SK-N-SH (cell line): Measurements from ENCODE around the gene F2RL1. TPM values are rescaled to one million over a fixed set of nuclear protein-coding genes. Genes with fewer than 3 reads are reported as not detected.
A peak's percentile ranks its signal among the peaks of the same experiment; 100 is the strongest.
"Not testable (repeated sequence)": the region's sequence is repeated elsewhere in the genome, so short reads cannot be mapped to it uniquely, and the experiment has no call there.

ENCODE experiments used
- CTCF ChIA-PET: fragments of 300-600, 350-600 bp; formaldehyde crosslinking; extraction: SDS; loops from one replicate; lab custom pipeline; 2021; lab: Yijun Ruan, JAX
- POLR2A ChIA-PET: fragments of 350-600 bp; sonication (Branson Sonifier 250); formaldehyde crosslinking; extraction: SDS; loops from one replicate; lab custom pipeline; 2020; ENCODE audit warnings: antibody characterized with exemption, inconsistent platforms; lab: Yijun Ruan, JAX
- DNase-seq: peaks from one replicate; pipeline ENCODE4 v3.0.0; 2012
- H2AFZ ChIP-seq: fragments of 200-600 bp; sonication (generic); 2 replicates; pipeline ENCODE4 v1.8.1; 2016; ENCODE audit warnings: antibody characterized with exemption, mild to moderate bottlenecking, low read depth
- H3F3A ChIP-seq: fragments of 200-600 bp; sonication (generic); replicated peaks from 2 replicates; pipeline ENCODE3; 2016; ENCODE audit warnings: antibody characterized with exemption, mild to moderate bottlenecking; ENCODE audit not compliant: insufficient read depth
- H3K27ac ChIP-seq, 2 experiments: fragments of 200-500 bp in 1 of 2; fragments of 200-600 bp in 1 of 2; sonication (Bioruptor generic) in 1 of 2; sonication (generic), shearing (Covaris generic) in 1 of 2; 2 replicates each; pipeline versions ENCODE4 v1.5.1 to v1.6.1; 2014 to 2016; ENCODE audit warnings: low read depth in 2 of 2, inconsistent platforms in 1 of 2, low read length in 1 of 2, mild to moderate bottlenecking in 1 of 2, mixed read lengths in 1 of 2
- H3K27me3 ChIP-seq: fragments of 200-600 bp; sonication (generic), shearing (Covaris generic); 2 replicates; pipeline ENCODE4 v1.6.1; 2016; ENCODE audit warnings: mixed run types; ENCODE audit not compliant: insufficient read depth
- H3K36me3 ChIP-seq, 2 experiments: fragments of 200-500 bp in 1 of 2; fragments of 200-600 bp in 1 of 2; sonication (Bioruptor generic) in 1 of 2; sonication (generic) in 1 of 2; replicated peaks in 1 of 2; 2 replicates each; pipeline versions ENCODE3 to v1.5.1; 2014 to 2016; ENCODE audit warnings: low read length in 1 of 2, mild to moderate bottlenecking in 1 of 2; ENCODE audit not compliant: insufficient read depth in 2 of 2, control insufficient read depth in 1 of 2
- H3K4me1 ChIP-seq, 2 experiments: fragments of 200-500 bp in 1 of 2; fragments of 200-600 bp in 1 of 2; sonication (Bioruptor generic) in 1 of 2; sonication (generic), shearing (Covaris generic) in 1 of 2; 2 replicates each; pipeline versions ENCODE4 v1.5.1 to v1.6.1; 2014 to 2016; ENCODE audit warnings: low read depth in 1 of 2, low read length in 1 of 2, mixed run types in 1 of 2; ENCODE audit not compliant: insufficient read depth in 2 of 2, control insufficient read depth in 1 of 2
- H3K4me2 ChIP-seq: fragments of 200-600 bp; sonication (generic), shearing (Covaris generic); 2 replicates; pipeline ENCODE4 v1.6.1; 2017; ENCODE audit warnings: mixed run types
- H3K4me3 ChIP-seq, 2 experiments: fragments of 200-500 bp in 1 of 2; fragments of 200-600 bp in 1 of 2; sonication (Bioruptor generic) in 1 of 2; sonication (generic), shearing (Covaris generic) in 1 of 2; 2 replicates each; pipeline versions ENCODE4 v1.5.1 to v1.8.1; 2014 to 2016; ENCODE audit warnings: low read depth in 2 of 2, inconsistent platforms in 1 of 2, low read length in 1 of 2, mild to moderate bottlenecking in 1 of 2, mixed read lengths in 1 of 2, moderate library complexity in 1 of 2
- H3K79me2 ChIP-seq: fragments of 200-600 bp; sonication (generic); 2 replicates; pipeline ENCODE4 v1.8.1; 2017; ENCODE audit warnings: mild to moderate bottlenecking; ENCODE audit not compliant: insufficient read depth
- H3K9ac ChIP-seq: fragments of 200-600 bp; sonication (generic); 2 replicates; pipeline ENCODE4 v1.6.1; 2017; ENCODE audit warnings: mixed run types
- H3K9me2 ChIP-seq: fragments of 200-600 bp; sonication (generic); 2 replicates; pipeline ENCODE4 v1.6.1; 2017; ENCODE audit warnings: mixed run types
- H3K9me3 ChIP-seq: fragments of 200-600 bp; sonication (generic); 2 replicates; pipeline ENCODE4 v1.6.1; 2017; ENCODE audit warnings: mixed run types, mild to moderate bottlenecking, moderate library complexity
- H4K20me1 ChIP-seq: fragments of 200-600 bp; sonication (generic); 2 replicates; pipeline ENCODE4 v1.6.1; 2017; ENCODE audit warnings: mild to moderate bottlenecking, mixed run types; ENCODE audit not compliant: insufficient read depth
- EP300 ChIP-seq, 2 experiments: IDR thresholded peaks; 2 replicates each; pipeline versions ENCODE4 v1.4.0 to v1.6.1; 2012; ENCODE audit warnings: borderline replicate concordance in 1 of 2, low read depth in 1 of 2, low read length in 1 of 2
- FOXJ3 ChIP-seq: sonication (generic); formaldehyde crosslinking; IDR thresholded peaks from 2 replicates; pipeline ENCODE4 v1.5.1; 2020; ENCODE audit warnings: mild to moderate bottlenecking, missing genetic modification reagents
- FOXM1 ChIP-seq: IDR thresholded peaks from 2 replicates; pipeline ENCODE4 v1.4.0; 2012; ENCODE audit warnings: low read depth, mild to moderate bottlenecking
- GABPA ChIP-seq: IDR thresholded peaks from 2 replicates; pipeline ENCODE4 v1.4.0; 2012; ENCODE audit warnings: low read depth, mild to moderate bottlenecking
- JUND ChIP-seq: IDR thresholded peaks from 2 replicates; pipeline ENCODE4 v1.4.0; 2012
- MAX ChIP-seq: IDR thresholded peaks from 2 replicates; pipeline ENCODE4 v1.4.0; 2012; ENCODE audit warnings: low read depth
- POLR2AphosphoS5 ChIP-seq: IDR thresholded peaks from 2 replicates; pipeline ENCODE4 v1.6.1; 2012; ENCODE audit warnings: low read depth, low read length
- RCOR1 ChIP-seq: fragments of 150-350 bp; IDR thresholded peaks from 2 replicates; pipeline ENCODE4 v1.6.1; 2017; ENCODE audit warnings: antibody characterized with exemption, low read length
- REST ChIP-seq: IDR thresholded peaks from 2 replicates; pipeline ENCODE4 v1.6.1; 2012; ENCODE audit warnings: mild to moderate bottlenecking, low read depth, low read length, moderate library complexity
- RXRA ChIP-seq: IDR thresholded peaks from 2 replicates; pipeline ENCODE4 v1.4.0; 2012; ENCODE audit warnings: low read depth, mild to moderate bottlenecking, borderline replicate concordance
- TAF1 ChIP-seq: IDR thresholded peaks from 2 replicates; pipeline ENCODE4 v1.6.1; 2012; ENCODE audit warnings: low read depth, mild to moderate bottlenecking, low read length, moderate library complexity, borderline replicate concordance
- TCF12 ChIP-seq: IDR thresholded peaks from 2 replicates; pipeline ENCODE4 v1.4.0; 2012
- WGBS: methylation state at CpG from one replicate; pipeline ENCODE4 v1.1.6; 2017; ENCODE audit warnings: low lambda C conversion rate; 5-methylcytosine and 5-hydroxymethylcytosine counted together
- polyA plus RNA-seq, 3 experiments: library from polyadenylated mRNA; depleted of rRNA; stranded (reverse); fragments of >200 nt; gene quantifications; 2 replicates each; pipeline ENCODE4 v1.2.3, GENCODE V29; 2012
- TF ChIP-seq, protein P1 (sequence below): fragments of 150-350 bp; IDR thresholded peaks from 2 replicates; pipeline ENCODE4 v1.6.1; 2016; ENCODE audit warnings: mild to moderate bottlenecking, low read depth, low read length

F2RL1 gene
- polyA plus RNA-seq, 1 of the 3 experiments (the other 2 are of a cell fraction) = 31.3 TPM

- TF ChIP-seq, protein P1, sequence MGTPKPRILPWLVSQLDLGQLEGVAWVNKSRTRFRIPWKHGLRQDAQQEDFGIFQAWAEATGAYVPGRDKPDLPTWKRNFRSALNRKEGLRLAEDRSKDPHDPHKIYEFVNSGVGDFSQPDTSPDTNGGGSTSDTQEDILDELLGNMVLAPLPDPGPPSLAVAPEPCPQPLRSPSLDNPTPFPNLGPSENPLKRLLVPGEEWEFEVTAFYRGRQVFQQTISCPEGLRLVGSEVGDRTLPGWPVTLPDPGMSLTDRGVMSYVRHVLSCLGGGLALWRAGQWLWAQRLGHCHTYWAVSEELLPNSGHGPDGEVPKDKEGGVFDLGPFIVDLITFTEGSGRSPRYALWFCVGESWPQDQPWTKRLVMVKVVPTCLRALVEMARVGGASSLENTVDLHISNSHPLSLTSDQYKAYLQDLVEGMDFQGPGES = no peak
- no peak for TF ChIP-seq POLR2AphosphoS5
- TF ChIP-seq FOXM1 = no peak
- TF ChIP-seq TCF12 = no peak
- TF ChIP-seq RXRA = no peak
- no peak for TF ChIP-seq EP300 (IDR thresholded peaks at IDR 0.05; ENCODE audit: borderline replicate concordance in 1 of 2, low read depth in 1 of 2, low read length in 1 of 2)
Observed at GRCh38 chr5:76788362-76788761, 30.5 kb upstream of the F2RL1 start (continued).

- H4K20me1 ChIP-seq, H3K79me2 ChIP-seq, H3K9me2 ChIP-seq, DNase-seq, H2AFZ ChIP-seq, H3K4me2 ChIP-seq, H3K4me3 ChIP-seq, POLR2A ChIA-PET, H3K36me3 ChIP-seq, H3K27me3 ChIP-seq, CTCF ChIA-PET, H3K9me3 ChIP-seq: not testable (repeated sequence)
- peak overlapping the region; percentile 69 for H3K9ac ChIP-seq
- H3K4me1 ChIP-seq = peaks cover 5 to 29% of the 10 kb centered on the region in 2 experiments; a peak in 3 of 4 replicates
- peaks cover 50% of the 10 kb centered on the region for H3F3A ChIP-seq
- peak overlapping the region in 1 of 2 experiments; percentile 100; a peak in 2 of 4 replicates for H3K27ac ChIP-seq
- 92% methylated on average over 9 of the region's 10 CpGs for WGBS
Observed at GRCh38 chr5:76789275-76789674, 29.6 kb upstream of the F2RL1 start.

DNA sequence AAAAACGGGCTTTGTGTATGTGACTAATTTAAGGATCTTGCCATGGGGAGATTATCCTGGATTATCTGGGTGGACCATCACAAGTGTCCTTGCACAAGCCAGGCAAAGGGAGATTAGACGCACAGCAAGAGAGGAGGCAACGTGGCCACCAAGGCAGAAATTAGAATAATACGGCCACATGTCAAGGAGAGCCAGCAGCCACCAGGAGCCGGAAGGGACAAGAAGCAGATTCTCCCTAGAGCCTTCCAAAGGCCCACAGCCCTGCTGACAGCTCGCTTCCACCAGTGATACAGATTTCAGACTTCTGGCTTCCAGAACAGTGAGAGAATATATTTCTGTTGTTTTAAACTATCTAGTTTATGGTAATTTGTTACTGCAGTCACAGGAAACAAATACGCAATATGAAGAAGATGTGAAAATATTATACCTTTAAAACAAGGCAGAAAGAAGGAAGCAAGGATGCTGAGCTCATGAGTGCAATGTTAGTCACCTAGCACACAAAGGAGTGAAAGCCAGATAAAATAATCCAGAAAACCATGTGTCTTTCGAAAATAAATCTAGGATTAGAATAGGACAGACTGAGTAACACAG, 28.7 kb upstream of the F2RL1 start:
- no peak for DNase-seq
- H3K36me3 ChIP-seq = no peaks in the 10 kb centered on the region
- H4K20me1 ChIP-seq = no peaks in the 10 kb centered on the region
- peak overlapping the region; percentile 54 for H3K4me2 ChIP-seq
- ChIA-PET CTCF (interaction anchor here (0.8 to 2.8 kb wide), 3 partner anchors 16 to 58 kb away, joined by 3 to 20 read pairs (median 6); no protein-coding TSS in a partner anchor), POLR2A (no interaction called here)
- peak overlapping the region; percentile 64 to 100 for H3K27ac ChIP-seq
- no peaks in the 10 kb centered on the region for H3K9me3 ChIP-seq
- no peak for TF ChIP-seq GABPA
- TF ChIP-seq, protein P1 = no peak
- TF ChIP-seq REST = no peak
- no peak for TF ChIP-seq TAF1
- TF ChIP-seq MAX = 0 out of 2 replicates have a peak, but pooled peaks have one; percentile 7
- TF ChIP-seq JUND = no peak
- no peak for TF ChIP-seq RCOR1
- TF ChIP-seq EP300 (IDR thresholded peaks at IDR 0.05; ENCODE audit: borderline replicate concordance in 1 of 2, low read depth in 1 of 2, low read length in 1 of 2) = no peak
- no peak for TF ChIP-seq FOXJ3
- H3K27me3 ChIP-seq = no peaks in the 10 kb centered on the region
- peak overlapping the region; percentile 55; the same call in 1 of the 2 replicates for H2AFZ ChIP-seq
- H3K4me1 ChIP-seq = peaks cover 5 to 29% of the 10 kb centered on the region in 2 experiments; a peak in 3 of 4 replicates
- 30% methylated on average over 8 of the region's 8 CpGs for WGBS
- H3K9ac ChIP-seq = peak overlapping the region; percentile 69
- H3K9me2 ChIP-seq = no peaks in the 10 kb centered on the region
- H3K79me2 ChIP-seq = no peaks in the 10 kb centered on the region
- H3F3A ChIP-seq = peaks cover 50% of the 10 kb centered on the region
- H3K4me3 ChIP-seq = no peak overlapping the region
